Parathyroid adenoma (tissue), 2 donors: ENCODE measurements around the gene TP53RK.

ENCODE experiments used
- H2AFZ ChIP-seq: fragments of 300-600 bp; sonication (generic); one replicate; pipeline ENCODE4 v1.7.0; 2017; ENCODE audit warnings: antibody characterized with exemption, mild to moderate bottlenecking
- H3K27ac ChIP-seq: fragments of 300-600 bp; sonication (generic); one replicate; pipeline ENCODE4 v1.7.0; 2017
- H3K27me3 ChIP-seq: fragments of 300-600 bp; sonication (generic); one replicate; pipeline ENCODE4 v1.7.0; 2017; ENCODE audit warnings: low read length; ENCODE audit not compliant: control insufficient read depth, insufficient read depth
- H3K36me3 ChIP-seq: fragments of 300-600 bp; sonication (generic); one replicate; pipeline ENCODE4 v1.7.0; 2017; ENCODE audit warnings: low read length; ENCODE audit not compliant: control insufficient read depth, insufficient read depth
- H3K4me1 ChIP-seq: fragments of 300-600 bp; sonication (generic); one replicate; pipeline ENCODE4 v1.7.0; 2017; ENCODE audit warnings: control low read depth
- H3K4me2 ChIP-seq: fragments of 300-600 bp; sonication (generic); one replicate; pipeline ENCODE4 v1.7.0; 2017; ENCODE audit warnings: low read length
- H3K4me3 ChIP-seq: fragments of 300-600 bp; sonication (generic); one replicate; pipeline ENCODE4 v1.7.0; 2017; ENCODE audit warnings: low read depth, low read length
- H3K79me2 ChIP-seq: fragments of 300-600 bp; sonication (generic); one replicate; pipeline ENCODE4 v1.7.0; 2017; ENCODE audit warnings: control low read depth
- H3K9ac ChIP-seq: fragments of 300-600 bp; sonication (generic); one replicate; pipeline ENCODE4 v1.7.0; 2017; ENCODE audit warnings: mild to moderate bottlenecking
- H3K9me3 ChIP-seq: fragments of 300-600 bp; sonication (generic); one replicate; pipeline ENCODE4 v1.7.0; 2017; ENCODE audit warnings: low read length; ENCODE audit not compliant: control insufficient read depth
- TF ChIP-seq, protein P1 (sequence below): fragments of 300-600 bp; sonication (generic); IDR thresholded peaks from one replicate; pipeline ENCODE4 v1.7.0; 2017; ENCODE audit warnings: antibody characterized with exemption, mild to moderate bottlenecking
- donor health status: primary hyperparathyroidism.

The TP53RK gene

DNA sequence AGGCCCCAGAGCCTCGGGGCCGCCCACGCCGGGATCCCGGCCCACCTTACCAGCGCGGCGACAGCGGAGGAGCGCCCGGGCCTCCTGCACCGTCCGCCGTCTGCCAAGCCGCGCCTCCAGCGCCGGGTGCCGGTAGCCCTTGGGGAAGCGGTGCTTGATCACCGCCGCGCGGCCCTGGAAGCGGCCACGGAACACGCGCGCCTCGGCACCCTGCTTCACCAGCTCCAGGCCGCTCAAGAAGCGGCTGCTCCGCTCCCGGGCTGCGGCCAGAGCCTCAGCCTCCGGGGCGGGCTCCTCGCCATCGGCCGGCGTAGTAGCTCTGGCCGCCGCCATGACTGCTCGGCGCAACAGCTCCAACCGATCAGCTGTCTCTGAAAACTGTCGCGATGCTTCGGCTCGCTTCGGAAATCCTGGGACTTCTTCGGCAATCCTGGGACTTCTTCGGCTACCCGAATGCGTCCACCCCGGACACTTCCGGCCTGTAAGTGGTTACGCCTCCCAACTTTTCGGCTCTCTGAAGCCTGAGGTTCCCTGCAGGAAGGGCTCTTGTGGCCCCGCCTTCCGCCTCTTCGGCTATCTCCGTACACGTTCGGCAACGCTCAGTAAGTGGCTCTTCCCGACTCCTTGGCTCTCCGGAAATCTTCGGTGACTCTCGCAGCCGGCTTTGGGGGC is at the start of gene TP53RK:
TSS of gene TP53RK (minus strand) at position 363 of the 672 bp plus-strand sequence. CDS start at position 333, 30 bp downstream.
- Histone ChIP-seq H3K4me3 (peak within 1 kb of the TSS; percentile 86), H3K79me2 (peaks cover 27% of the 10 kb centered on the region), H3K4me1 (peaks cover 4% of the 10 kb centered on the region), H3K4me2 (peak within 1 kb of the TSS; percentile 93), H3K36me3 (no peaks in the 10 kb centered on the region), H3K27ac (peak within 1 kb of the TSS; percentile 80), H2AFZ (peak within 1 kb of the TSS; percentile 87), H3K9ac (peak within 1 kb of the TSS; percentile 61), H3K27me3 (no peaks in the 10 kb centered on the region), H3K9me3 (no peaks in the 10 kb centered on the region)
- TF ChIP-seq, protein P1, sequence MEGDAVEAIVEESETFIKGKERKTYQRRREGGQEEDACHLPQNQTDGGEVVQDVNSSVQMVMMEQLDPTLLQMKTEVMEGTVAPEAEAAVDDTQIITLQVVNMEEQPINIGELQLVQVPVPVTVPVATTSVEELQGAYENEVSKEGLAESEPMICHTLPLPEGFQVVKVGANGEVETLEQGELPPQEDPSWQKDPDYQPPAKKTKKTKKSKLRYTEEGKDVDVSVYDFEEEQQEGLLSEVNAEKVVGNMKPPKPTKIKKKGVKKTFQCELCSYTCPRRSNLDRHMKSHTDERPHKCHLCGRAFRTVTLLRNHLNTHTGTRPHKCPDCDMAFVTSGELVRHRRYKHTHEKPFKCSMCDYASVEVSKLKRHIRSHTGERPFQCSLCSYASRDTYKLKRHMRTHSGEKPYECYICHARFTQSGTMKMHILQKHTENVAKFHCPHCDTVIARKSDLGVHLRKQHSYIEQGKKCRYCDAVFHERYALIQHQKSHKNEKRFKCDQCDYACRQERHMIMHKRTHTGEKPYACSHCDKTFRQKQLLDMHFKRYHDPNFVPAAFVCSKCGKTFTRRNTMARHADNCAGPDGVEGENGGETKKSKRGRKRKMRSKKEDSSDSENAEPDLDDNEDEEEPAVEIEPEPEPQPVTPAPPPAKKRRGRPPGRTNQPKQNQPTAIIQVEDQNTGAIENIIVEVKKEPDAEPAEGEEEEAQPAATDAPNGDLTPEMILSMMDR, result peak; percentile 31

DNA sequence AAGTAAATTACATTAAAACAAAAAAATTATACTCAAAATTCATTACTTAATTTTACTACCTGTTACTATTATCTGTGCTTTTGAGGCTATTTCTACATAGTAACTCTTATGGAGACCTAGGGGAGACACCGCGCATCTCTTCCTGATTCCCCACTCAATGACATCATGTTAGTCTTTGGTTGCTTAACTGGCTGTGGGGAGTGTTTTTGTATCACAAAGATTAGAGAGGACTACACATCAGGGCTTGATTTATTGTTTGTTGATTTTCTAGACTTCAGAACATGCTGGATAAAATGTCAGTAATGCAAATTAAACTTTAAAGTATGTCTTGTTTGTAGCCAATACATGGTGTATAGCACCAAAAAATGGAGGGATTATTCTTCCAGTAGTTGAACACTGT is 46.2 kb upstream of the TP53RK start:
- Histone ChIP-seq H3K79me2 (no peaks in the 10 kb centered on the region), H3K27me3 (no peaks in the 10 kb centered on the region), H3K9ac (no peak overlapping the region), H3K27ac (no peak overlapping the region), H2AFZ (no peak overlapping the region), H3K9me3 (no peaks in the 10 kb centered on the region), H3K4me1 (peaks cover 3% of the 10 kb centered on the region), H3K4me3 (no peak overlapping the region), H3K4me2 (no peak overlapping the region), H3K36me3 (no peaks in the 10 kb centered on the region)
- TF ChIP-seq, protein P1, result no peak

DNA sequence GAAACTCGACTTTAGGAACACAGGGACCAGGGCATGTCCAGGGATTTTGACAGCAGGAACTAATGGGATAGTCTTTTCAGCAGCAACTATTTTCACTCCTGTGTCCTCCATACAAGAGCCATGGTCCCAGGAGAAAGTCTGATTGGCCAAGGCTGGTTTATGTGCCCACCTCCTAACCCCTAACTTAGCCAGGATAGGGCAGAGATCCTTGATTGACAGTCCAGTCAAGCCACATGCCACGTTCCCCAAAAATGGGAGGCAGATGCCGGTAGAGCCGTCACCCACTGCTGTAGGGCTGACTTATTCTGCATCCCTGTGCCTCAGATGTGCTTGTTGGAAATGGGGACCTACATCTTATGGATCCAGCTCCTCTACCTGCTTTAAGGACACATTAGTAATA is 42.5 kb upstream of the TP53RK start:
- Histone ChIP-seq H3K27ac (no peak overlapping the region), H3K4me1 (no peaks in the 10 kb centered on the region), H3K9me3 (no peaks in the 10 kb centered on the region), H3K36me3 (no peaks in the 10 kb centered on the region), H3K4me3 (no peak overlapping the region), H2AFZ (no peak overlapping the region), H3K79me2 (no peaks in the 10 kb centered on the region), H3K4me2 (no peak overlapping the region), H3K9ac (no peak overlapping the region), H3K27me3 (no peaks in the 10 kb centered on the region)
- TF ChIP-seq, protein P1, result no peak

DNA sequence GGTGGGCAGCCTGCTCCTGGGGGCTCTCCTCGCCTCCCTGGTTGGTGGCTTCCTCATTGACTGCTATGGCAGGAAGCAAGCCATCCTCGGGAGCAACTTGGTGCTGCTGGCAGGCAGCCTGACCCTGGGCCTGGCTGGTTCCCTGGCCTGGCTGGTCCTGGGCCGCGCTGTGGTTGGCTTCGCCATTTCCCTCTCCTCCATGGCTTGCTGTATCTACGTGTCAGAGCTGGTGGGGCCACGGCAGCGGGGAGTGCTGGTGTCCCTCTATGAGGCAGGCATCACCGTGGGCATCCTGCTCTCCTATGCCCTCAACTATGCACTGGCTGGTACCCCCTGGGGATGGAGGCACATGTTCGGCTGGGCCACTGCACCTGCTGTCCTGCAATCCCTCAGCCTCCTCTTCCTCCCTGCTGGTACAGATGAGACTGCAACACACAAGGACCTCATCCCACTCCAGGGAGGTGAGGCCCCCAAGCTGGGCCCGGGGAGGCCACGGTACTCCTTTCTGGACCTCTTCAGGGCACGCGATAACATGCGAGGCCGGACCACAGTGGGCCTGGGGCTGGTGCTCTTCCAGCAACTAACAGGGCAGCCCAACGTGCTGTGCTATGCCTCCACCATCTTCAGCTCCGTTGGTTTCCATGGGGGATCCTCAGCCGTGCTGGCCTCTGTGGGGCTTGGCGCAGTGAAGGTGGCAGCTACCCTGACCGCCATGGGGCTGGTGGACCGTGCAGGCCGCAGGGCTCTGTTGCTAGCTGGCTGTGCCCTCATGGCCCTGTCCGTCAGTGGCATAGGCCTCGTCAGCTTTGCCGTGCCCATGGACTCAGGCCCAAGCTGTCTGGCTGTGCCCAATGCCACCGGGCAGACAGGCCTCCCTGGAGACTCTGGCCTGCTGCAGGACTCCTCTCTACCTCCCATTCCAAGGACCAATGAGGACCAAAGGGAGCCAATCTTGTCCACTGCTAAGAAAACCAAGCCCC is 36.2 kb upstream of the TP53RK start:
- Histone ChIP-seq H3K9me3 (no peaks in the 10 kb centered on the region), H3K4me2 (no peak overlapping the region), H3K79me2 (no peaks in the 10 kb centered on the region), H3K4me1 (no peaks in the 10 kb centered on the region), H3K27me3 (no peaks in the 10 kb centered on the region), H3K9ac (no peak overlapping the region), H3K36me3 (no peaks in the 10 kb centered on the region), H2AFZ (no peak overlapping the region), H3K27ac (no peak overlapping the region), H3K4me3 (no peak overlapping the region)
- TF ChIP-seq, protein P1, result no peak
